Measurements from ENCODE around the gene MORC2.

MORC2 gene

DNA sequence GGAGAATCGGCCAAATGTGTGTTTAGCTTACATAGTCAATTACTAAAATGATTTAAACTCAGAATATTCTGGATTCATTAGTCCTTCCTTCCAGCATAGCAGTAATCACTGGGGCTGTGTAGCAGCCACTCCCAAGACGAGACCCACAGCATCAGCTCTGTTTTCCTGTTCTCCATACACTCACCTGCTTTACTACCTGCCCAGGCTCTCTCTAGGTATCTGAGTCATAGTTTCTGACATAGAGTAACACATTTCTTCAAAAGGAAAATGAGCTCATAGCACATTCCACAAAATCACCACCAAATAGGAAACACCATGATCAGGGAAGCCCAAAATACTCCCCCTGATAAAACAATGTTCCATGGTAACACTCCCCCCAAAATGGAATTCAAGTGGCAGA lies 22.9 kb downstream of the MORC2 start:
- no peak for DNase-seq (ENCODE audit: low read depth)
- no peak overlapping the region for H3K4me3 ChIP-seq (ENCODE audit: control insufficient read depth, low read depth, low read length)
- TF ChIP-seq, protein P1, sequence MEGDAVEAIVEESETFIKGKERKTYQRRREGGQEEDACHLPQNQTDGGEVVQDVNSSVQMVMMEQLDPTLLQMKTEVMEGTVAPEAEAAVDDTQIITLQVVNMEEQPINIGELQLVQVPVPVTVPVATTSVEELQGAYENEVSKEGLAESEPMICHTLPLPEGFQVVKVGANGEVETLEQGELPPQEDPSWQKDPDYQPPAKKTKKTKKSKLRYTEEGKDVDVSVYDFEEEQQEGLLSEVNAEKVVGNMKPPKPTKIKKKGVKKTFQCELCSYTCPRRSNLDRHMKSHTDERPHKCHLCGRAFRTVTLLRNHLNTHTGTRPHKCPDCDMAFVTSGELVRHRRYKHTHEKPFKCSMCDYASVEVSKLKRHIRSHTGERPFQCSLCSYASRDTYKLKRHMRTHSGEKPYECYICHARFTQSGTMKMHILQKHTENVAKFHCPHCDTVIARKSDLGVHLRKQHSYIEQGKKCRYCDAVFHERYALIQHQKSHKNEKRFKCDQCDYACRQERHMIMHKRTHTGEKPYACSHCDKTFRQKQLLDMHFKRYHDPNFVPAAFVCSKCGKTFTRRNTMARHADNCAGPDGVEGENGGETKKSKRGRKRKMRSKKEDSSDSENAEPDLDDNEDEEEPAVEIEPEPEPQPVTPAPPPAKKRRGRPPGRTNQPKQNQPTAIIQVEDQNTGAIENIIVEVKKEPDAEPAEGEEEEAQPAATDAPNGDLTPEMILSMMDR (IDR thresholded peaks at IDR 0.05; ENCODE audit: control insufficient read depth, insufficient read depth, low read depth, low read length, missing control alignments) = no peak

DNA sequence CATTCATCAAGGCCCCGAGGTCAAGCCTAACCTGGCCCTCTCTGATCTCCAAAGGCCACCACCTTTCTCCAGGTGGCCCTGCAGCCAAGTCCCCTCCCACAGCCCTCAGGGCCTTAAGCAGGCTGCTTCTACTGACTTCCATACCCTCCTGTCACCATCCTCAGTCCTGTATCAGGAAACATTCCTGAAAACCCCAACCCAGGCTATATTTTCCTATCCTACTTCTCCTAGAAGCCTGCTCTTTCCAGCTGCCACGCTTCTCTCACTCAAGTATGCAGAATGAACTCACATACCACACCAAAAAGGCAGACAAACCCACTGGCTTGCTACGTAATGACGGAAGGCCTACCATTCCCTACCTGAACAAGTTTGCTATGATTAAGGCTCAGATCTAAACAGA lies 23.6 kb downstream of the MORC2 start:
- DNase-seq (ENCODE audit: low read depth) = no peak
- no peak overlapping the region for H3K4me3 ChIP-seq (ENCODE audit: control insufficient read depth, low read depth, low read length)

DNA sequence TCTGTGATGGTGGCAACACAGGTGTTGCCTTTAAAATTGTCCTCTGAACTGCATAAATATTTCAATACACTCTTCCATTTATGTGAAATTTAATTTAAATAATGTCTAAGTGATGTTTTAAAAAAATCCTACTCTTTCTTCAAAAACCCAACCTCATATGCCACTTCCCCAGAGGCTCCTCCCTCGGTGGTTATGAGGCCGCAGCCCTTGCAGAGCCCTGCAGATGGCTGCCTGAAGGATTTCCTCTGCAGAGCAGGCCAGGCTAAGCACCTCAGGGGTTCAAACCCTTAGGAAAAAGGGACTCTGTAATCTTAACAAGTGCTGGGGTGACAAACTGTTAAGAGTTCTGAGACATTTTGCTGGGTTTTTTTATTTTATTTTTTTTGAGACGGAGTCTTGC lies 25.2 kb downstream of the MORC2 start:
- H3K4me3 ChIP-seq (ENCODE audit: control insufficient read depth, low read depth, low read length) = no peak overlapping the region
- TF ChIP-seq, protein P1 (IDR thresholded peaks at IDR 0.05; ENCODE audit: control insufficient read depth, insufficient read depth, low read depth, low read length, missing control alignments) = no peak
- no peak for DNase-seq (ENCODE audit: low read depth)

More for the DNA sequence above, 23.6 kb downstream of the MORC2 start:
- TF ChIP-seq, protein P1 (IDR thresholded peaks at IDR 0.05; ENCODE audit: control insufficient read depth, insufficient read depth, low read depth, low read length, missing control alignments) = no peak

DNA sequence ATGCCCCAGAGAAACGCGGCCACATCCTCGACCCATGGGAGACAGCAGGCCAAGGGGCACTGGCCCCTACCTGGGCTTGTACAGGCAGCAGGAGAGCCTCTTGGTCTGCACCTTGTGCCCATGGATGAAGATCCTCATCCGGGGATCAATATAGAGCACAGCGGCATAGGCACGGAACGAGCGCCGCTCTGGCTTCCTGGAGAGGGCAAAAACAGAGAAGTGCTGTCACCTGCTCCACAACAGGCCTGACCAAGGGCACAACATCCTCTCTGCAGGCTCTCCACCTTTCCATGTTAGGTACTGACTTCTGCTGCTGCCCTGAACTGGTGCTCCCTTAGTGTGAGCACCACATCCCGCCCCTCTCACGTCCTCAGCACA lies 27.2 kb downstream of the MORC2 start:
- DNase-seq (ENCODE audit: low read depth) = no peak
- H3K4me3 ChIP-seq (ENCODE audit: control insufficient read depth, low read depth, low read length) = no peak overlapping the region
- TF ChIP-seq, protein P1 (IDR thresholded peaks at IDR 0.05; ENCODE audit: control insufficient read depth, insufficient read depth, low read depth, low read length, missing control alignments) = no peak

DNA sequence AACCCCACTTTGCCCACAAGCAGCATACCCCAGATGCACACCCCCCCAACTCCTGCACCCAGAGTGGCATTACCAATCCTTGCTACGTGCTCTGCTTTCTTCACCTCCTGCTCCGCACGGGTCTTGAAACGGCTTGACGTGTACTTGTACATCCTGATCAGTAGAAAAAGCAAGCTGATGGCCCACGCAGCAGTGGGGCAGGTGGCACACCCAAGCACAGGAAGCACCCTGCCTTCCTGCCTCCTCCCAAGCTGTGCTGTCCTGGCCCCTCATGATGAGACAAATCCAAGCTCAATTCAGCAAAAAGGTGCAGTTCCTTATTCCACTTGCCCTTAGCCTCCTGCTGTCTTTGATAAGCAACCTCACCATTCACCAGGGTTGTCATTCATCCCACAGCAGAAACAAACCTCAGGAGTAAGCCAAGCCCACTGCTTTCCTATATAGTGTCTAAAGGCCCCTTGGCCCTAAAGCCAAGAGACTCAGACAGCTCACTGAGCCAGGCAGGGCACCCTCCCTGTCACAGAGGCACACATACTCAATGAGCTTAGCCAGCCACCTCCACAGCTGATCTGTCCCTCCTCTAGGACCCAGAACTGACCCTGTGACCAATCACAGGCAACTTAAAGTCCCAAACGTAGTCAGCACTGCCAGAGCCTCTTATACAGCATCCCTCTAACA lies 27.8 kb downstream of the MORC2 start:
- TF ChIP-seq, protein P1 (IDR thresholded peaks at IDR 0.05; ENCODE audit: control insufficient read depth, insufficient read depth, low read depth, low read length, missing control alignments) = no peak
- DNase-seq (ENCODE audit: low read depth) = no peak
- no peak overlapping the region for H3K4me3 ChIP-seq (ENCODE audit: control insufficient read depth, low read depth, low read length)

DNA sequence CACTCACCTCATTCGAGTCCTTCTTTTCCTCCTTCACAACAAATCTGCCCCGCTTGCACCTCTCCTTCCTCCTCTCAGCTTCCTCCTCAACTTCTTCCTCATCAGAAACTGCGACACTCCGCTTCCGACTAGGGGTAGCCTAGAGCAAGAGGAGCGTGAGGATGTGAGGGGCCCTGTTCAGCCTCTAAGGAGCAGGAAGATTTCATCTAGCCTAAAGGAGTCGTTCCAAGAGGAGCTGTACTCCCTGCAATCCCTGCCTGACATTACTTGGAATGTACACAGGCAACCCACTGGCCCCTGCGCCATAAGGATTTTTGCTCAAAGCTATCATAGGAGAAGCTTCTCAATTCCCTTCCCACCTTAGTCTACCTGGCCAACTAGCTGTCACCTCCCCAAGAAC lies 34.5 kb downstream of the MORC2 start:
- TF ChIP-seq, protein P1 (IDR thresholded peaks at IDR 0.05; ENCODE audit: control insufficient read depth, insufficient read depth, low read depth, low read length, missing control alignments) = no peak
- DNase-seq (ENCODE audit: low read depth) = no peak
- no peak overlapping the region for H3K4me3 ChIP-seq (ENCODE audit: control insufficient read depth, low read depth, low read length)
